ENCODE results near the gene PAIP2.

The PAIP2 gene

DNA sequence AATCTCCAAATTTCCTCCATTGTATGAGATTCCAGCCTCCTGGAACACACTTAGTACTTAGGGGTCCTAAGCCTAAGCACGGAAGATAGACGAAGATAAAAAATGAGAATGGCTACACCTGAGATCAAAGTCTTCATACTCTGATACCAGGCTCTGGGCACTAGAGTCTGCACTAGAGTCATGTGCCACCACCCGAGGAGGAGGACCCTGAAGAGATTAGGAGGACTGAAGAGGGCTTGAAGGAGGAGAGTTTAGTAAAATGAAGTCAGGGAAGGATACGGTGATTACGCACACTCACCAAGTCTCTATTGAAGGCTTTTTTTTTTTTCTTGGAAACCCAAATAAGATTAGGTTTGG lies 62.8 kb downstream of the PAIP2 start:
- TF ChIP-seq TAF1 (IDR thresholded peaks at IDR 0.05; ENCODE audit: borderline replicate concordance, insufficient read depth, low read length) (no peak; the same call in 1 of the 2 replicates), SIN3A (IDR thresholded peaks at IDR 0.05; ENCODE audit: borderline replicate concordance, insufficient read depth, low read length) (no peak), FOXP2 (optimal IDR thresholded peaks at IDR 0.05; ENCODE audit: borderline replicate concordance, extremely low read depth, extremely low read length, insufficient read depth) (no peak), POLR2AphosphoS5 (IDR thresholded peaks at IDR 0.05; ENCODE audit: low read depth, low read length) (no peak)
- TF ChIP-seq, protein P1, sequence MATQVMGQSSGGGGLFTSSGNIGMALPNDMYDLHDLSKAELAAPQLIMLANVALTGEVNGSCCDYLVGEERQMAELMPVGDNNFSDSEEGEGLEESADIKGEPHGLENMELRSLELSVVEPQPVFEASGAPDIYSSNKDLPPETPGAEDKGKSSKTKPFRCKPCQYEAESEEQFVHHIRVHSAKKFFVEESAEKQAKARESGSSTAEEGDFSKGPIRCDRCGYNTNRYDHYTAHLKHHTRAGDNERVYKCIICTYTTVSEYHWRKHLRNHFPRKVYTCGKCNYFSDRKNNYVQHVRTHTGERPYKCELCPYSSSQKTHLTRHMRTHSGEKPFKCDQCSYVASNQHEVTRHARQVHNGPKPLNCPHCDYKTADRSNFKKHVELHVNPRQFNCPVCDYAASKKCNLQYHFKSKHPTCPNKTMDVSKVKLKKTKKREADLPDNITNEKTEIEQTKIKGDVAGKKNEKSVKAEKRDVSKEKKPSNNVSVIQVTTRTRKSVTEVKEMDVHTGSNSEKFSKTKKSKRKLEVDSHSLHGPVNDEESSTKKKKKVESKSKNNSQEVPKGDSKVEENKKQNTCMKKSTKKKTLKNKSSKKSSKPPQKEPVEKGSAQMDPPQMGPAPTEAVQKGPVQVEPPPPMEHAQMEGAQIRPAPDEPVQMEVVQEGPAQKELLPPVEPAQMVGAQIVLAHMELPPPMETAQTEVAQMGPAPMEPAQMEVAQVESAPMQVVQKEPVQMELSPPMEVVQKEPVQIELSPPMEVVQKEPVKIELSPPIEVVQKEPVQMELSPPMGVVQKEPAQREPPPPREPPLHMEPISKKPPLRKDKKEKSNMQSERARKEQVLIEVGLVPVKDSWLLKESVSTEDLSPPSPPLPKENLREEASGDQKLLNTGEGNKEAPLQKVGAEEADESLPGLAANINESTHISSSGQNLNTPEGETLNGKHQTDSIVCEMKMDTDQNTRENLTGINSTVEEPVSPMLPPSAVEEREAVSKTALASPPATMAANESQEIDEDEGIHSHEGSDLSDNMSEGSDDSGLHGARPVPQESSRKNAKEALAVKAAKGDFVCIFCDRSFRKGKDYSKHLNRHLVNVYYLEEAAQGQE (IDR thresholded peaks at IDR 0.05; ENCODE audit: insufficient read depth in 1 of 2, low read depth in 2 of 2, low read length in 2 of 2), result no peak

GRCh38 chr5:139406963-139407362 lies 65.3 kb downstream of the PAIP2 start:
- TF ChIP-seq FOXP2 (optimal IDR thresholded peaks at IDR 0.05; ENCODE audit: borderline replicate concordance, extremely low read depth, extremely low read length, insufficient read depth), result no peak
- TF ChIP-seq, protein P1 (IDR thresholded peaks at IDR 0.05; ENCODE audit: insufficient read depth in 1 of 2, low read depth in 2 of 2, low read length in 2 of 2), result no peak
- no peak for TF ChIP-seq TAF1 (IDR thresholded peaks at IDR 0.05; ENCODE audit: borderline replicate concordance, insufficient read depth, low read length)
- TF ChIP-seq SIN3A (IDR thresholded peaks at IDR 0.05; ENCODE audit: borderline replicate concordance, insufficient read depth, low read length), result no peak
- no peak for TF ChIP-seq POLR2AphosphoS5 (IDR thresholded peaks at IDR 0.05; ENCODE audit: low read depth, low read length)

- no peak for TF ChIP-seq TAF1 (IDR thresholded peaks at IDR 0.05; ENCODE audit: borderline replicate concordance, insufficient read depth, low read length)
- no peak for TF ChIP-seq FOXP2 (optimal IDR thresholded peaks at IDR 0.05; ENCODE audit: borderline replicate concordance, extremely low read depth, extremely low read length, insufficient read depth)
- no peak for TF ChIP-seq SIN3A (IDR thresholded peaks at IDR 0.05; ENCODE audit: borderline replicate concordance, insufficient read depth, low read length)
- TF ChIP-seq, protein P1 (IDR thresholded peaks at IDR 0.05; ENCODE audit: insufficient read depth in 1 of 2, low read depth in 2 of 2, low read length in 2 of 2), result no peak
- TF ChIP-seq POLR2AphosphoS5 (IDR thresholded peaks at IDR 0.05; ENCODE audit: low read depth, low read length), result no peak
Observed at GRCh38 chr5:139407517-139407916, 65.9 kb downstream of the PAIP2 start.

DNA sequence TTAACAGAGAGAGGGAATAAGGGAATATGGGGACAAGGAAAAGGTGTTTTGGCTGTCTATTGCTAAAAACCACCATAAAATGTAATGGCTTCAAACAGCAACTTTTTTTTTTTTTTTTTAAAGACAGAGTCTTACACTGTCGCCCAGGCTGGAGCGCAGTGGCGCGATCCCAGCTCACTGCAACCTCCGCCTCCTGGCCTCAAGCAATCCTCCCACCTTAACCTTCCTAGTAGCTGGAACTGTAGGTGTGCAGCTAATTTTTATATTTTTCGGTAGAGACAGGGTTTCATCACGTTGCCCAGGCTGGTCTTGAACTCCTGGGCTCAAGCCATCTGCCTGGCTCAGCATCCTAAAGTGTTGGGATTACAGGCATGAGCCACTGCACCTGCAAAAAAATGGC lies 66.5 kb downstream of the PAIP2 start:
- no peak for TF ChIP-seq TAF1 (IDR thresholded peaks at IDR 0.05; ENCODE audit: borderline replicate concordance, insufficient read depth, low read length)

DNA sequence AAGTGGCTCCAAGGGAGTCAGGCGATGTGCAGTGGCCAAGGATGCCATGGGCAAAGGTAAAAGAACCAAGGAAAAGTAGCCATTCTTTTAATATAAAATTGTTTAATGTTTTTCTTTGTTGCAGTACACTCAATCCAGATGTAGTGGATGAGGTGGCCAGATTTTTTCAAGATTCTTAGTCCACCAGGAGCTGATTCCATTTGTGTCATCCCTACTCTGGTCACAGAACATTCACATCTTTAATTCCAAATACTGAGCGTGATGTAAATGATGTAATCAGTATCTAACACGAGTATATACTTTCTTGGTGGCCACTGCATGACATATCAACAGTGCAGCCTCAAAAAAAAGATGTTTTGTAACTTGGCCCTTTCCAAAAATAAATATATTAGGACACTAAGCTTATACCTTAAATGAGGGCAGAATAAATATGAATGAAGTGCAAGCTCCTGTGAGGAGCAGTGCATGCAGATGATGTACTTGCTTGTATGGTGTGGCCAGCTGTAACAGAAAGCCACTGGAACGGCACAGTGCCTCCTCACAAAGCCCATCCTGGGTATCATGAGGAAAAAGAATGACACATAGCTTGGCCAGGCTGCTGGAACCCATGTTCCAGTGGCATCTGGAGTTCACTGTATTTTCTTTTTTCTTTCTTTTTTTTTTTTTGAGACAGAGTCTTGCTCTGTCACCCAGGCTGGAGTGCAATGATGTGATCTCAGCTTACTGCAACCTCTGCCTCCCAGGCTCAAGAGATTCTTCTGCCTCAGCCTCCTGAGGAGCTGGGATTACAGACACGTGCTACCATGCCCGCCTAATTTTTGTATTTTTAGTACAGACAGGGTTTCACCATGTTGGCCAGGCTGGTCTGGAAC lies 68.7 kb downstream of the PAIP2 start:
- TF ChIP-seq POLR2AphosphoS5 (IDR thresholded peaks at IDR 0.05; ENCODE audit: low read depth, low read length) (no peak), FOXP2 (optimal IDR thresholded peaks at IDR 0.05; ENCODE audit: borderline replicate concordance, extremely low read depth, extremely low read length, insufficient read depth) (no peak), TAF1 (IDR thresholded peaks at IDR 0.05; ENCODE audit: borderline replicate concordance, insufficient read depth, low read length) (no peak), SIN3A (IDR thresholded peaks at IDR 0.05; ENCODE audit: borderline replicate concordance, insufficient read depth, low read length) (no peak)
- TF ChIP-seq, protein P1 (IDR thresholded peaks at IDR 0.05; ENCODE audit: insufficient read depth in 1 of 2, low read depth in 2 of 2, low read length in 2 of 2), result no peak
